ENCODE data around the gene ARID1B.

GRCh38 chr6:156846845-156847599, 69.8 kb downstream of the ARID1B start:
- TF ChIP-seq POLR2AphosphoS5 (IDR thresholded peaks at IDR 0.05; ENCODE audit: low read depth, low read length) (no peak), EP300 (IDR thresholded peaks at IDR 0.05; ENCODE audit: low read depth in 2 of 2, low read length in 2 of 2) (no peak), EP300 (CRISPR knock-in tag; IDR thresholded peaks at IDR 0.05; ENCODE audit: borderline replicate concordance) (no peak), SIN3A (IDR thresholded peaks at IDR 0.05; ENCODE audit: borderline replicate concordance, low read depth, low read length) (no peak), ATRX (CRISPR knock-in tag; IDR thresholded peaks at IDR 0.05; ENCODE audit: borderline replicate concordance) (no peak), TEF (CRISPR knock-in tag; IDR thresholded peaks at IDR 0.05) (no peak), ZHX1 (CRISPR knock-in tag; IDR thresholded peaks at IDR 0.05; ENCODE audit: low read depth) (no peak), USF2 (IDR thresholded peaks at IDR 0.05; ENCODE audit: low read depth, low read length) (no peak), USF2 (CRISPR knock-in tag; IDR thresholded peaks at IDR 0.05; ENCODE audit: borderline replicate concordance) (no peak), ZNF740 (CRISPR knock-in tag; IDR thresholded peaks at IDR 0.05) (no peak)
